Raji (cell line): ENCODE measurements around the gene RLBP1.

Experiments used
- POLR2A ChIP-seq: IDR thresholded peaks from 2 replicates; pipeline ENCODE4 v1.6.1; 2011; ENCODE audit warnings: low read depth, low read length, control low read depth; ENCODE audit not compliant: insufficient read depth

Gene RLBP1

DNA sequence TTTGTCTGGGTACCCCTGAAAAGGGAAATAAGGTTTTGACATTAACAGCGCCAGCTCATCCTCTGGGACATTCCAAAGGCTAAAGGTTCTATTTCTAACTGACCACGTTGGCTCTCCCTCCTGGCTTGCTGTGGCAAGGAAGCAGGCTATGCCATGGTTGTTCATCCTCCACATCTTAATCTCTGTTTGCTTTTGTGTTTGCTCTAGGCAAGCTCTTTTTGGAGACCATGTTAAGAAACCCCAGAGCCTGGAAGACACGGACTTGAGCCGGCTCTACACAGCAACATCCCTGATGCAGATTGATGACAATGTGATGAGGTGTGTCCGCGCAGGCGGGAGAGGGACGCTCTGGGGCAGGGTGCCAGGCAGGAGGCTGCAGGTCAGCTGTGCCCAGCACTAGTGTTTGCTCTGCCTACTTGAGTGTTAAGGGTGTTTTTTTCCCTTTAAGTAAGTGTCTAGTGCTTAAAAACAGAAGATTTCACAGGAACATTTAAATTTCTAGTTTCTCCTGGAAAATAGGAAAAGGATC, 33.3 kb downstream of the RLBP1 start:
- no peak for TF ChIP-seq POLR2A

DNA sequence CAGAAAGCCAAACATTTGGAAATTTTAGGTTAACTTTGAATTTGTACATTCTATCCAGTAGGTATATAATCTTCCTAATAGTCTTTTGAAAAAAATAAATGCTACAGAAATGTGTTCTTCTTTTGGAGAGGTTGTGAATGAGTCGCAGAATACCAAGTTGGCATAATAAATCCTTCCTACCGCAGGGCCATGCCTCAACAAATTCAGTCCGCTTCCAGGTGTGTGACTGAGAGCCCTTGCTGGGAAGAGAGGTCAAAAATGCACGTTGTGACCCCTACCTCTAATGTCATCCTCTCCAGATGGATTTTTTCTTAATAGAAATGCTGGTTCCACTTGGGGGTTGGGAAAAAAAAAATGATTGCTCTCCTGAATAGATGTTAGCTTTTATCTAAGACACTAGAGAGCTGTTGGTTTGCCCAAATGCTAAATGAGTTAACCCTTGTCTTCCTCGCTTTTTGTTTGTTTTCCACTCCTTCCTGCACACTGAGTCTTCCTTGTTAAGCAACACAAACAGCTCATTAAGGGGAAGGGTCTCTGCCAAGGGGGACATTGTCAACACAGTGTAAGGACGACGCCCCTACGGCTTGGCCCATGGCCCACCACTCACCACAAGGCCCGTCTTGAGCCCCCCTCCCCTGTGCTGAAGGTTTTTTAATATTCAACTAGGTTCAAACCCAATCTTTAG, 33.9 kb downstream of the RLBP1 start:
- no peak for TF ChIP-seq POLR2A

DNA sequence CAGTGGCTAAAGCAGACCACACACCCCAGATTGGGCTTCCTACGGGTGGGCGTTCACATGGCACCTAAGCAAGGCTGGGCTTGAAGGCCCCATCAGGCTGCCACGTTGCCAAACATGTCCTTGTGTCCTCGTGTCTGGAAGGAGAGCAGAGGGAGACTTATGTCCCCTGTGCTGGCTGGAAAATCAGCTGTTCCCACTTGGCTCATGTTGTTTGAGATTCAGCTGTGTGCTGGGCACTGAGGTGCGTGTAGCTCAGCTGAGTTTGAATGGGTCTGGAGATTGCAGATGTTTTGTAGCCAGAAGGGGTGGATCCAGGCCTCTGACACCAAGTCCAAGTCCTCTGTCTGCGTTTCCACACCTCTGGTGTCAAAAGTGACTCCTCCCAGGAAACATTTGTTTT, 34.6 kb downstream of the RLBP1 start:
- TF ChIP-seq POLR2A = no peak

DNA sequence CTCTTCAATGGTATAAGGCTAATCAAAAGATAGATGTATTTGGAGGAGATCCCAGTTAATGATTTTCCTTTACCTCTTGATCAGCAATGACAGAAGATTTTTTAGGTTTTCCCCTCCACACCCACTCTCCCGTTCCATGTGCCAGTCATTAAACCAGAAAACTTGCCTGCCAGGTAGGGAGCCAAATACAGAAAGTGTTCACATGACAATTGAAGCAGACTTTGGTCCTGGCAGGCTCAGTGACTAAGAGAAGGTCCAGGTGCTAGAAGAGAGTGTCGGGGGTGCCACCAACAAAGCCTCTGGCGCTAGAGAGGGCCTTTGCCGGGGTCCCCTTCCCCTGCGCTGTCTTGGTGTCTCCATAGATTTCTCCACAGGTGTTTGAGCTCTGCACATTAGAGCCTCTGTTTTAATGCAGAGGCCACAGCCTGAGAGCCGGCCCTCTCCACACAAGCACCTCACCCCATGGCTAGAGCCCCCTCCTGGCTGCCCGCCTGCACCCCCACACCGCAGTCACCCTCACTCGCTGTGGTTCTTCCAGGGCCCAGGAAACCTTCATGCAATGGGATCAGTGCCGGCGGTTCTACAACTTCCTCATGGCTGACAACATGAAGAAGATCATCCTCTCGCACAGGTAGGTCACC, 36.4 kb downstream of the RLBP1 start:
- no peak for TF ChIP-seq POLR2A

DNA sequence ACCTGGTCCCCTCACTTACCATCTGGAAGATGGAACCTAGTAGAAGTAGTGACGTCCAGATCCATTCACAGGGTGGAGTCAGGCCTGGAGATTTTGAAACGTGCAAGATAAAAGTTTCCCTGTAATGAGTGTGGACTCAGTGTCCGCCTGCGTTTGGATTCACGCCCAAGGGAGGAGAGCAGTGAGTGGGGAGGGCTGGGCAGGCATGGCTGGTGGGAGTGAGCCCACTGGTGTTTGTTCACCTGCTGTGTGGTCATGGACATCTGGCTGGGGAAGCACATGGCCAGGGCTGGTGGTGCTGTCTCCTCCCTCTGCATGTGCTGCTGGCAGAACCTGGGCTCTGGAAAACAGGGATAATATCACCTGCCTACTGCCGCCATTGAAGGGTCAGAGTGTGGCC, 37.0 kb downstream of the RLBP1 start:
- TF ChIP-seq POLR2A = no peak

DNA sequence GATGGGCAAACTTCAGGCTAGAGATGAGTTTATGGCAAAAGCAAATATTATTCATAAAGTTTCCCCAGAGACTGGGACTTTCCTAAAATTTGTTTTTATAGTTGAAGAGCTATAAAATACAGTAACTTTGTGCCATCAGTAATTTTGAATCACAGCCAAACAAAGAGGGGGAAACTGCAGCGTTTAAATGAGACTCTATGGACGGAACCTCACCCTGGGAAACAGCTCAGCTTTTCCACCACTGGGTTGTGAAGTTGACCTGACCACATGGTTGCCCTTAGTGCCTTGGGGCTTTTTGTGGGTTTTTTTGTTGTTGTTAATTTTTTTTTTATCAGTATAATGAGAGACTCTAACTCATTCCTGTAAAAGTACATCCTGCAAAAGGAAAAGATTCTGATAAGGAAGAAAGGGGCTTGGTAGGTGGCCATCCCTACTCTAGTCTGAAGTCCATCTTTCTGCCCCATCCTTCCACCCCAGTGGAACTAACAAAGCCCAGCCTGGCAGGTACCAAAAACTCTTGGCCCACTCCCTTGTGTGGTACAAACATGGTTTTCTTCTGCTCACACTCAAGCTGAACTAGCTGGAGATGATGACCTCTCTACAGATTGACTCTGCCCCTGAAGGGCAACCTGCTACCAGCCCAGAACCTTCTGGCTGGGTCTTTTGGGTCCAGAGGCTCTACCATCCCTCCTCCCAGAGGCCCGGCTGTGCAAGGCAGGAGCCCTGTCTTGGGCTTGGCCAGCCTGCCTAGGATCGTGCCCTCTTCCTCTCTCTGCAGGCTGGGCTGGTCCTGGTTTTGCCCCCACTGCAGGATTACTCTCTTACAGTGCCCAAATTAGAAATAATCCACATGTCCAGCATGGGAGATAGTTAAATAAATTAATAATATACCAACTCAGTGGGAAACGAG, 41.2 kb downstream of the RLBP1 start:
- no peak for TF ChIP-seq POLR2A

DNA sequence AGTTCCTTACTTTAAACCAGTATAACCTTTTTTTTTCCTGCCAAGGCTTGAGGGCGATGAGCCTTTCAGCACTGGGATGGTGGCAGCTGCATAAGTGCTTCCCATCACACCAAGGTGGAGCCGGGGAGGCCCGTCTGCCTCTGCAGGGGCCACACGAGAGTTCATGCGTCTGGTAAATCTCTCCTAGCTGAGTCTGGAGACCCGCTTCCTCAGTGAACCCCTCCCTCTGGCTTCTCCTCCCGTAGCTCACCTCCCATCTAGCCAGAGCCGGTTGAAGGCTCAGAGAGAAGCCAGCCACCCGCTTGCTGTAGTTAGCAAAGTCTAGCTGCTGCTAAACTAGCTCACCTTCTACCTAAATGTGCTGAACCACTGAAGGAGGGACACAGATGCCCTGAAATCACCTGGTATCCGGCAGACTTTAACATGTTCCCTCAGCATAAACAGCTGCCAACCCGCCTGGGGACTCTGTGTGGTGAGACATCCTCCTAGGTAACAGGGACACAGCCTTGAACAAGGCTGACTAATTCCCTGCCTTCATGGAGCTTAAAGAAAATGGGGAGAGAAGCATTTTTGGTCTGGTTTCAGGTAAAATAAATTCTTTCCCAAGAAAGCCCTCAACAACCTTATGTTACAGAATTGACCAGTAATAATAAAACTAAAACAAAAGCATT, 42.9 kb downstream of the RLBP1 start:
- TF ChIP-seq POLR2A = no peak

DNA sequence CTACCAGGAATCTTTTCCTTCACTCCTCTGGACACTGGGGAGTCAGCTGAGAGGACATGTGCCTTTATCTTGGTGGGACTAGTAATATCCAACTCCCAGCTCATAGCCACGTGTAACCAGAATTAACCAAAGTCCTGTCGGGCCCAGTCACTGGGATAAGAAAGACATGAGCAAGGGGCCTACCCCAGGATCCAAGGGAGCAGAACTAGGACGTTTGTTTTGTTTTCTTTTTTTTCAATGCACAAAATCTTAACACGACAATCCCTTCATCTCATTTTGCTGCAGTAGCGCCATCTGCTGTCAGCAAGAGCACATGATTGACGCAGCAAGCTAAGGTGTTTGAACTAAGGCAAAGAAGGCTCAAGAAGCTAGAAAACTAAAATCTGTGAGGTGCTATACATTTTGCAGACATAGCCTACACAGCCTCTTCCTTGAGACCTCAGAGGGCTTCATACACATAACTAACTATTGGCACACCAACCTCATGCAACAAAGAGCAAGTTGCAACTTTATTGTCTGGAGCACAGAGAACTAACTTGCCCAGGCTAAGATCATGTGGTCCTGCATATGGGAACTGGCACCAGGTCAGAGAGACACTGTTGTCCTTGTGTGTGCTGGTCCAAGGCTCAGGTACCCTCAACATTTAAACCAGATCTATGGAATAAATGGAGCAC, 43.6 kb downstream of the RLBP1 start:
- no peak for TF ChIP-seq POLR2A

DNA sequence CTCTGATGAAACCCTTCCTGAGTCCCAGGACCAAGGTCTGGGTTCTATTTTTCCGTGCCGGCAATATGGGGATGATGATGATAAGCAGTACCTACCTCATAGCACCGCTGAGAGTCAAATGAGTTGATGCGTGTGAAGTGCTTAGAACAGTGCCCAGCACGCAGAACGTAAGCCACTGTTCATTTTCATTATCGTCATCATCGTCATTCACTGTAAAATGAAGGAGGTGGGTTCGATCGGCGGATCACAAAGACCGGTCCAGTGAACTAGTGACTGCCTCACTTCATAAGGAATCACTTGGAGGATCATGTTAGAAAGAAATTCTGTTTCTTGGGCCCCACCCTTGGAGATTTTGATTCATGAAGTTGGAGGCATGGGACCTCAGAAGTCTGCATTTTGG, 44.3 kb downstream of the RLBP1 start:
- TF ChIP-seq POLR2A = no peak

DNA sequence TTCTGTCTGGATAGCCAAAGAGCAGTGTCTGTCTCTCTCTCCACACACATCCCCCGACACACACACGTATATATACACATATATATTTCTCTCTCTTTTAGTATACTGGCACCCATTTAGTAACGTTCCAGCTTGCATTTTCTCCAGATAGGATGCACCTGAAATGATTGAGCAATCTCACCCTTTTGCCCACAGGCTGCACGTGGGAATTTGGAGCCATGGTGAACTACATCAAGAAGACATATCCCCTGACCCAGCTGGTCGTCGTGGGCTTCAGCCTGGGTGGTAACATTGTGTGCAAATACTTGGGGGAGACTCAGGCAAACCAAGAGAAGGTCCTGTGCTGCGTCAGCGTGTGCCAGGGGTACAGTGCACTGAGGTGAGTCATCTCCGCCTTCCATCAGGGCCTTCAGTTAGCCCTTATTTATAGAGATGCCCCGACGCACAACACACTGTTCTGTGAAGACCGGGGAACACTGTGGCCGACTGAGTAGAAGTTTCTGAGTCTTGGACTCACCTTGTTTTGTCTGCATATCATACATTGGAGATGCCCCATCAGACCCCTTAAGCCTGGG, 45.7 kb downstream of the RLBP1 start:
- no peak for TF ChIP-seq POLR2A

DNA sequence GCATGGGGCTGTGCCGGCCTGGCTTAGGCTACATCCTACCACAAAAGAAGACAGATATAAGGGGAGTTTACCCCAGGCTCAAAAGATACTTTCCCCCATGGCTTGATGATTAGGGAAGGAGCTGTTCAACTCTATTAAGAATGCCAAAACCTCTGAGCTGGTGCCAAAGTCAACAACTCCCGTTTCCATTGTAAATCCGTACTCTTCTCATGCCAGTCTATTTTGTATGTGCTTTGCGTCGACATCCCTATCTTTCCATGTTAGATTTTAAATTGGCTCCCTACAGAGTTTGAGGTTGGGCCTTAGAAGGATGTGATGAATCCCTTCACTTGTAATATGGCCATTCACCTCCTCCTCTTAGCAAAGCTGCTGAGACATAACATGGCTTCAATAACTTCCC, 46.9 kb downstream of the RLBP1 start:
- no peak for TF ChIP-seq POLR2A

DNA sequence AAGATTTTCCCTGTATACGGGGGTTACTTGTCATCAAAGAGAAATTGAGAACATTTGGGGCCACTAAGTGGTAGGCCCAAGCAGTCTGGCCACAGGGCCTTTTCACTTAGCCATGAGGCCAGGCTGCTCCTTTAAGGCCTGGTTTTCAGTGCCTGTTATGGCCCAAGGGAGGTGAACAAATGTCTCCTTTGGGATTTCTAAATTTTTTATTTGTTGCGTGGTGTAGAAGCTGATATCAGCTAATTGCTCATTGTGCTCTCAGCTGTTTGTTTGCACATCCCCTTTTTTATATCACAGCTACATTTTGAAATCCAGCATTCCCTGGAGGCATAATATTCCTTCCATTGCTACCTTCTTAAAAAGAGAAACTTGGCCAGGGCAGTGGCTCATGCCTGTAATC, 48.5 kb downstream of the RLBP1 start:
- no peak for TF ChIP-seq POLR2A

DNA sequence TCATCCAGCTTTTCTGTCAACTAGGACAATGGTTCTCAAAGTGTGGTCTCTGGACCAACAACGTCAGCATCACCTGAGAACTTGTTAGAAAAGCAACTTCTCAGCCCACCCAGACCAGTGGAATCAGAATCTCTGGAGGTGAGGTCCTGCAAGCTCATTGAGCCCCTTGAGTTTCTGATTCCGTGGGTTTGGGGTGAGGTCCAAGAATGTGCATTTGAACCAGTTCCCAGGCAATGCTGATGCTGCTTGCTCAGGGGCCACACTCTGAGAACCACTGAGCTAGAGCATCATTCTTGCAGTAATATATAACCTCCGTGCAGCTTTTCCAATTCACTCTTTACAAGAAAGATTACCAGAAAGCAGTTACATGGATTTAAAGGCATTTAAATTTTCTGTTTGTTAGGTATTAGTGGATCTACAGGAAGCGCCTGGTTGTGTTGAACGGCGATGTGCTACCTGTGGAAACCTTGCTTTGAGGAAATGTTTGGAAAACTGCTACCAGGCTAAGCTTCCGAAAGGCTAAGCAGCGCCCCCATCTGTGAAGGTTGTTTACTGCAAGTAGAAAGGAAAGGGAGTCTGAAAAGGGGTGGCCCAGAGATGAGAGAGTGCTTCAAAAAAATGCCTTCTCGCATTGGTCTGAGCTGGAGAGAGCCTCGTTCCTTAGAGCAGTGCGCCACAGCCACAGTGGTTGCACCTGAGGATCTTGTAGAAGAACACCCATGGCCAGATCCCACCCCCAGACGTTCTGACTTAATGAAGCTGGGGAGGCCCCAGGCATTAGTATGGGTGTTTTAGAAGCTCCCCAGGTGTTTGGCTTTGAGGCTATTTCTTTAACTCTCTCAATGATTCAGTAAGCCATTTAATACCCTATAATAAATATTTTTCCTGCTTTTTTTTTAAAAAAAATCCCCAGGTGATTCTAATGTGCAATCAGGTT, 50.0 kb downstream of the RLBP1 start:
- no peak for TF ChIP-seq POLR2A
